IMR-90 (cell line): ENCODE measurements around the gene VWA5A. TPM values are rescaled to one million over a fixed set of nuclear protein-coding genes. Genes with fewer than 3 reads are reported as not detected.

ENCODE experiments used
- ATAC-seq: fragments of 200-7000 bp; cut with Tn5 transposase; 2 replicates; pipeline ENCODE4 v1.9.1; 2020; ENCODE audit warnings: low read depth, mild to moderate bottlenecking, moderate library complexity
- BruUV-seq: library from RNA; stranded (reverse); fragments of 400-500 nt; replicated peaks from 2 replicates; lab custom pipeline; 2021; lab: Mats Ljungman, UMichigan
- CTCF ChIA-PET: fragments of 300-600 bp; formaldehyde crosslinking; extraction: SDS; loops from one replicate; lab custom pipeline; 2021; ENCODE audit warnings: antibody characterized with exemption; lab: Yijun Ruan, JAX
- POLR2A ChIA-PET: fragments of 300-600 bp; sonication (Branson Sonifier 250); formaldehyde crosslinking; loops from one replicate; lab custom pipeline; 2022; ENCODE audit warnings: antibody characterized with exemption; ENCODE audit not compliant: unreplicated experiment; lab: Charles Lee
- DNase-seq: peaks from one replicate; pipeline ENCODE4 v3.0.0; 2013
- H2AFZ ChIP-seq: replicated peaks from 2 replicates; pipeline ENCODE3; 2013; ENCODE audit warnings: low read length, mild to moderate bottlenecking; ENCODE audit not compliant: poor library complexity
- H2AK5ac ChIP-seq: 2 replicates; pipeline ENCODE4 v1.6.1; 2013; ENCODE audit warnings: low read depth, low read length, inconsistent platforms
- H2AK9ac ChIP-seq: replicated peaks from 2 replicates; pipeline ENCODE3; 2013; ENCODE audit warnings: mild to moderate bottlenecking, low read depth, low read length, moderate library complexity; ENCODE audit not compliant: poor library complexity
- H2BK120ac ChIP-seq: 2 replicates; pipeline ENCODE4 v1.6.1; 2013; ENCODE audit warnings: low read depth, low read length, inconsistent platforms
- H2BK15ac ChIP-seq: 3 replicates; pipeline ENCODE4 v1.6.1; 2013; ENCODE audit warnings: low read depth, low read length, inconsistent platforms
- H2BK20ac ChIP-seq: 2 replicates; pipeline ENCODE4 v1.6.1; 2013; ENCODE audit warnings: low read depth, mild to moderate bottlenecking, inconsistent platforms, low read length, moderate library complexity
- H2BK5ac ChIP-seq: 2 replicates; pipeline ENCODE4 v1.6.1; 2013; ENCODE audit warnings: mild to moderate bottlenecking, low read depth, low read length, inconsistent platforms; ENCODE audit not compliant: poor library complexity, severe bottlenecking
- H3K14ac ChIP-seq: replicated peaks from 2 replicates; pipeline ENCODE4 v1.6.1; 2013; ENCODE audit warnings: low read depth, low read length, inconsistent platforms
- H3K18ac ChIP-seq: 2 replicates; pipeline ENCODE4 v1.6.1; 2013; ENCODE audit warnings: low read depth, low read length, control low read depth
- H3K23ac ChIP-seq: 2 replicates; pipeline ENCODE4 v1.6.1; 2013; ENCODE audit warnings: low read depth, low read length, inconsistent platforms
- H3K27ac ChIP-seq: 2 replicates; pipeline ENCODE4 v1.5.1; 2013; ENCODE audit warnings: mild to moderate bottlenecking, control low read depth, low read length; ENCODE audit not compliant: insufficient read depth
- H3K27me3 ChIP-seq: 2 replicates; pipeline ENCODE4 v1.6.1; 2013; ENCODE audit warnings: low read length; ENCODE audit not compliant: control insufficient read depth, insufficient read depth
- H3K36me3 ChIP-seq: 2 replicates; pipeline ENCODE4 v1.6.1; 2013; ENCODE audit warnings: low read length, mixed read lengths; ENCODE audit not compliant: control insufficient read depth, insufficient read depth
- H3K4ac ChIP-seq: 2 replicates; pipeline ENCODE4 v1.6.1; 2013; ENCODE audit warnings: low read depth, low read length, inconsistent platforms
- H3K4me1 ChIP-seq: 2 replicates; pipeline ENCODE4 v1.6.1; 2013; ENCODE audit warnings: low read length, mixed read lengths; ENCODE audit not compliant: control insufficient read depth, insufficient read depth
- H3K4me2 ChIP-seq: 2 replicates; pipeline ENCODE4 v1.6.1; 2013; ENCODE audit warnings: low read depth, mild to moderate bottlenecking, control low read depth, low read length, moderate library complexity
- H3K4me3 ChIP-seq: 2 replicates; pipeline ENCODE4 v1.5.1; 2013; ENCODE audit warnings: low read depth, mild to moderate bottlenecking, control low read depth, low read length, moderate library complexity; ENCODE audit not compliant: insufficient read depth
- H3K56ac ChIP-seq: 2 replicates; pipeline ENCODE4 v1.6.1; 2013; ENCODE audit warnings: low read length, inconsistent platforms; ENCODE audit not compliant: insufficient read depth; ENCODE audit errors: extremely low read depth
- H3K79me1 ChIP-seq, 2 experiments: 2 replicates each; pipeline ENCODE4 v1.6.1; 2013; ENCODE audit warnings: low read length in 2 of 2, inconsistent platforms in 1 of 2, low read depth in 1 of 2
- H3K9ac ChIP-seq: 2 replicates; pipeline ENCODE4 v1.6.1; 2013; ENCODE audit warnings: low read depth, low read length, control low read depth
- H3K9me1 ChIP-seq: 2 replicates; pipeline ENCODE4 v1.6.1; 2013; ENCODE audit warnings: low read length, inconsistent platforms; ENCODE audit not compliant: insufficient read depth
- H3K9me3 ChIP-seq: 2 replicates; pipeline ENCODE4 v1.6.1; 2013; ENCODE audit warnings: low read length; ENCODE audit not compliant: control insufficient read depth, insufficient read depth
- H4K20me1 ChIP-seq: 2 replicates; pipeline ENCODE4 v1.6.1; 2013; ENCODE audit warnings: low read length, inconsistent platforms; ENCODE audit not compliant: insufficient read depth
- H4K5ac ChIP-seq: 2 replicates; pipeline ENCODE4 v1.6.1; 2013; ENCODE audit warnings: mild to moderate bottlenecking, low read depth, low read length, control low read depth
- H4K8ac ChIP-seq, 2 experiments: 2 replicates each; pipeline ENCODE4 v1.6.1; 2013; ENCODE audit warnings: low read depth in 2 of 2, low read length in 2 of 2, control low read depth in 1 of 2, inconsistent platforms in 1 of 2
- H4K91ac ChIP-seq: 2 replicates; pipeline ENCODE4 v1.6.1; 2013; ENCODE audit warnings: low read depth, low read length, inconsistent platforms; ENCODE audit not compliant: insufficient read depth
- BHLHE40 ChIP-seq: fragments of 150-350 bp; IDR thresholded peaks from 2 replicates; pipeline ENCODE4 v1.6.1; 2016; ENCODE audit warnings: mild to moderate bottlenecking, low read depth, low read length
- CEBPB ChIP-seq: IDR thresholded peaks from 2 replicates; pipeline ENCODE4 v1.6.1; 2012; ENCODE audit warnings: low read depth, low read length, improper control_type of control experiment
- CHD1 ChIP-seq: IDR thresholded peaks from 2 replicates; pipeline ENCODE4 v1.6.1; 2012; ENCODE audit warnings: low read depth, low read length, improper control_type of control experiment
- CTCF ChIP-seq: conservative IDR thresholded peaks from 2 replicates; pipeline ENCODE4 v1.5.1; 2012; ENCODE audit warnings: mild to moderate bottlenecking, low read depth, low read length, improper control_type of control experiment
- ELK1 ChIP-seq: fragments of 150-350 bp; IDR thresholded peaks from 2 replicates; pipeline ENCODE4 v1.6.1; 2016; ENCODE audit warnings: low read depth, mild to moderate bottlenecking, low read length, moderate library complexity, borderline replicate concordance
- FOS ChIP-seq: fragments of 150-350 bp; IDR thresholded peaks from 2 replicates; pipeline ENCODE4 v1.6.1; 2016; ENCODE audit warnings: low read depth, low read length
- MAFK ChIP-seq: IDR thresholded peaks from 2 replicates; pipeline ENCODE4 v1.6.1; 2012; ENCODE audit warnings: low read depth, low read length, improper control_type of control experiment
- MAZ ChIP-seq: IDR thresholded peaks from 2 replicates; pipeline ENCODE4 v1.6.1; 2012; ENCODE audit warnings: low read depth, mild to moderate bottlenecking, low read length, improper control_type of control experiment, moderate library complexity, borderline replicate concordance
- MXI1 ChIP-seq: IDR thresholded peaks from 2 replicates; pipeline ENCODE4 v1.6.1; 2012; ENCODE audit warnings: low read depth, mild to moderate bottlenecking, low read length, moderate library complexity, borderline replicate concordance
- NFE2L2 ChIP-seq: fragments of 150-350 bp; IDR thresholded peaks from 2 replicates; pipeline ENCODE4 v1.6.1; 2016; ENCODE audit warnings: low read depth, mild to moderate bottlenecking, low read length
- RCOR1 ChIP-seq: IDR thresholded peaks from 2 replicates; pipeline ENCODE4 v1.6.1; 2012; ENCODE audit warnings: mild to moderate bottlenecking, low read length, improper control_type of control experiment; ENCODE audit not compliant: insufficient replicate concordance
- RFX5 ChIP-seq: IDR thresholded peaks from 2 replicates; pipeline ENCODE4 v1.8.0; 2012; ENCODE audit warnings: low read depth, mild to moderate bottlenecking, low read length, moderate library complexity
- SMC3 ChIP-seq: fragments of 150-350 bp; IDR thresholded peaks from 2 replicates; pipeline ENCODE4 v1.6.1; 2016; ENCODE audit warnings: low read depth, mild to moderate bottlenecking, antibody characterized with exemption, low read length, moderate library complexity
- WGBS, 2 experiments: methylation state at CpG; one replicate each; pipeline versions ENCODE4 v1.1.5 to v1.1.7; 2013; ENCODE audit warnings: missing lambda C conversion rate in 2 of 2; ENCODE audit not compliant: insufficient read length in 1 of 2; ENCODE audit errors: extremely low coverage in 2 of 2; 5-methylcytosine and 5-hydroxymethylcytosine counted together
- dilution Hi-C: fragments of 300-500 bp; cut with HindIII; formaldehyde crosslinking; loops from one replicate; pipeline ENCODE4 v1.14.3; 2018; ENCODE audit warnings: low sequenced_read_pairs; ENCODE audit not compliant: unreplicated experiment
- in situ Hi-C: fragments of 300-500 bp; cut with MboI; formaldehyde crosslinking; loops from 3 replicates; pipeline ENCODE4 v1.14.3; 2019; ENCODE audit warnings: low sequenced_read_pairs, inconsistent platforms, mixed read lengths
- intact Hi-C: fragments of 100-400 bp; cut with micrococcal nuclease; formaldehyde crosslinking; loops from 2 replicates; pipeline ENCODE4 v1.10.0; 2022
- polyA plus RNA-seq, 3 experiments: library from polyadenylated mRNA; depleted of rRNA; stranded (reverse); fragments of >200 nt; gene quantifications; 2 replicates each; pipeline ENCODE4 v1.2.3, GENCODE V29; 2012; ENCODE audit warnings: low replicate concordance in 1 of 3
- total RNA-seq: library from RNA; depleted of rRNA; stranded (reverse); fragments of >200 nt; gene quantifications from 2 replicates; pipeline ENCODE4 v1.2.3, GENCODE V29; 2012
- TF ChIP-seq, protein P1 (sequence below): fragments of 150-350 bp; IDR thresholded peaks from 2 replicates; pipeline ENCODE4 v1.6.1; 2017; ENCODE audit warnings: mild to moderate bottlenecking, antibody characterized with exemption, low read length, low read depth

The VWA5A gene
- total and polyA plus RNA-seq, 2 of the 4 experiments (the other 2 are of a cell fraction), result 5.6 to 6.8 TPM

DNA sequence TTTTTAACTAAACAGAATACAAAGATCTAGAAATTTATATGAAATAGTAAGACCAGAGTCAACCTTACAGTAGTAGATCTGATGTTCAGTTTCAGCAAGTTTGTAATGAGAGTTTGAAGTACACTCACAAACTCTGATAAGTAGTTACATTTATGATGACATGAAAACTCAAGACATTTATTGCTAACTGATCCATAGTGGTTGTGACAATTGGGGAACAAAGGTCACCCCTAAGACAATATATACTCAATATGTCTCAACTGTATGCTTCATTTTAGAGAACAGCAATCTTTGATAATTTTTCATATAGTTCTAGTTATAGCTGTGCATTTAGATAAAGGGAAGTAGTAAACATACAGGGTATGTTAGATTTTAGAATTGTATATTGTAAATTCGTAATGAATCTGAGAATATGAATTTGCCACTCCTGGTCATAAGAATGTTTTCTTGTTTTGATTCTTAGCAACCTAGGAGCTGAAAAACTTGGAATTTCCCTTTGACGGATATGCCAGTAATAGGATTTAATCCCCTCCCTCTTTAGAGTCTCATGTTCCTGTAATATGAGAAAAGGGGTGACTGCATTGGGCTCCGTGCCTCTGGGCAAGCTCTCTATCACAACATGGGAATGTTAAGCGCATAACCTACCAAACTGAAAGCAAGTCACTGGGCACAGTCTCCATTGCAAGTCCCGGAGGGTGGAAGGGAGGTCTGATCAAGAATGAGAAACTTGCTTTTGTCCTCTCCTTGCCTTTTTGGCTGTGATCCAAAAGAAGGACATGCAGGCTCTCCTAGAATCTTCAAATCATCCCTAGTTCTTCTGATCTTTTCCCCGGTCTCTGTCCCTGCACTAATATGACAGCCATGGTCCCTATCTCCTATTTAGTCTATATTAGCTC lies 79.3 kb downstream of the VWA5A start:
- H3K36me3 ChIP-seq, result no peaks in the 10 kb centered on the region
- no CpG with 5 or more reads among the region's 6 CpGs for WGBS, 2 experiments
- no peak for TF ChIP-seq CEBPB
- TF ChIP-seq, protein P1, sequence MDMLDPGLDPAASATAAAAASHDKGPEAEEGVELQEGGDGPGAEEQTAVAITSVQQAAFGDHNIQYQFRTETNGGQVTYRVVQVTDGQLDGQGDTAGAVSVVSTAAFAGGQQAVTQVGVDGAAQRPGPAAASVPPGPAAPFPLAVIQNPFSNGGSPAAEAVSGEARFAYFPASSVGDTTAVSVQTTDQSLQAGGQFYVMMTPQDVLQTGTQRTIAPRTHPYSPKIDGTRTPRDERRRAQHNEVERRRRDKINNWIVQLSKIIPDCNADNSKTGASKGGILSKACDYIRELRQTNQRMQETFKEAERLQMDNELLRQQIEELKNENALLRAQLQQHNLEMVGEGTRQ, result no peak
- TF ChIP-seq RCOR1, result no peak
- TF ChIP-seq MAZ, result no peak
- no peak for TF ChIP-seq SMC3
- TF ChIP-seq BHLHE40, result no peak
- no peak for TF ChIP-seq RFX5
- TF ChIP-seq CHD1, result no peak
- no peak for TF ChIP-seq NFE2L2
- TF ChIP-seq MAFK, result no peak
- TF ChIP-seq FOS, result no peak
- no peak for TF ChIP-seq ELK1
- TF ChIP-seq MXI1, result no peak
- TF ChIP-seq CTCF, result no peak

More for the DNA sequence above, 79.3 kb downstream of the VWA5A start:
- Histone ChIP-seq H3K23ac (no peak overlapping the region), H3K4ac (no peak overlapping the region), H3K27ac (no peak overlapping the region), H4K5ac (no peak overlapping the region), H2AFZ (no peak overlapping the region), H4K8ac (no peak overlapping the region), H3K18ac (no peak overlapping the region), H3K4me2 (no peak overlapping the region), H2BK5ac (no peak overlapping the region), H2BK120ac (no peak overlapping the region), H3K14ac (no peak overlapping the region), H3K27me3 (peaks cover 3% of the 10 kb centered on the region), H3K9me3 (no peaks in the 10 kb centered on the region), H3K79me1 (no peaks in the 10 kb centered on the region), H2BK20ac (no peak overlapping the region), H3K4me1 (no peaks in the 10 kb centered on the region), H3K9me1 (no peaks in the 10 kb centered on the region), H2AK5ac (no peak overlapping the region), H3K56ac (no peak overlapping the region), H2AK9ac (no peak overlapping the region), H3K4me3 (no peak overlapping the region), H4K20me1 (no peaks in the 10 kb centered on the region), H3K9ac (no peak overlapping the region), H4K91ac (no peak overlapping the region), H2BK15ac (no peak overlapping the region)
- ChIA-PET POLR2A (no interaction called here), CTCF (interaction anchor here (0.8 to 1.1 kb wide), 3 partner anchors 19 to 126 kb away, joined by 3 to 4 read pairs (median 4); no protein-coding TSS in a partner anchor)
- in situ Hi-C loops, result loop anchor here (5.0 kb wide), 1 partner anchor 122 kb away; no protein-coding TSS in a partner anchor
- DNase-seq (peak; percentile 1), ATAC-seq (no peak)
- intact Hi-C loops, result loop anchor here (1.0 kb wide), 1 partner anchor 123 kb away; no protein-coding TSS in a partner anchor
- dilution Hi-C loops, result no loop called here
- no TSS peak for BruUV-seq
